Measurements from ENCODE around the gene PSORS1C2.
"Not testable (repeated sequence)": the region's sequence is repeated elsewhere in the genome, so short reads cannot be mapped to it uniquely, and the experiment has no call there.

Gene PSORS1C2

GRCh38 chr6:31138982-31139381 is at the start of gene PSORS1C2:
TSS of gene PSORS1C2 (minus strand) at chr6:31139066. CDS start at chr6:31139026, 40 bp downstream.
- DNase-seq (ENCODE audit: low read depth, low spot score): no peak

- no peak for DNase-seq (ENCODE audit: low read depth, low spot score)
Measured at GRCh38 chr6:31187780-31188194, 48.9 kb upstream of the PSORS1C2 start.

- DNase-seq (ENCODE audit: low read depth, low spot score): no peak
Measured at GRCh38 chr6:31186052-31186734, 47.3 kb upstream of the PSORS1C2 start.

- not testable (repeated sequence) for DNase-seq (ENCODE audit: low read depth, low spot score)
Measured at GRCh38 chr6:31185695-31186051, 46.8 kb upstream of the PSORS1C2 start.

- not testable (repeated sequence) for DNase-seq (ENCODE audit: low read depth, low spot score)
Measured at GRCh38 chr6:31183859-31184258, 45.0 kb upstream of the PSORS1C2 start.

GRCh38 chr6:31183287-31183686 is 44.4 kb upstream of the PSORS1C2 start:
- DNase-seq (ENCODE audit: low read depth, low spot score): not testable (repeated sequence)

GRCh38 chr6:31180500-31180899 is 41.6 kb upstream of the PSORS1C2 start:
- no peak for DNase-seq (ENCODE audit: low read depth, low spot score)

GRCh38 chr6:31179896-31180295 is 41.0 kb upstream of the PSORS1C2 start:
- no peak for DNase-seq (ENCODE audit: low read depth, low spot score)

GRCh38 chr6:31179042-31179386 is 40.1 kb upstream of the PSORS1C2 start:
- DNase-seq (ENCODE audit: low read depth, low spot score): no peak

GRCh38 chr6:31178143-31179041 is 39.5 kb upstream of the PSORS1C2 start:
- no peak for DNase-seq (ENCODE audit: low read depth, low spot score)

GRCh38 chr6:31175971-31176370 is 37.1 kb upstream of the PSORS1C2 start:
- no peak for DNase-seq (ENCODE audit: low read depth, low spot score)

- DNase-seq (ENCODE audit: low read depth, low spot score): no peak
Measured at GRCh38 chr6:31174378-31174777, 35.5 kb upstream of the PSORS1C2 start.

GRCh38 chr6:31173406-31173805 is 34.5 kb upstream of the PSORS1C2 start:
- no peak for DNase-seq (ENCODE audit: low read depth, low spot score)

- DNase-seq (ENCODE audit: low read depth, low spot score): no peak
Measured at GRCh38 chr6:31172973-31173384, 34.1 kb upstream of the PSORS1C2 start.

- DNase-seq (ENCODE audit: low read depth, low spot score): no peak
Measured at GRCh38 chr6:31171931-31172905, 33.4 kb upstream of the PSORS1C2 start.

- DNase-seq (ENCODE audit: low read depth, low spot score): no peak
Measured at GRCh38 chr6:31170987-31171671, 32.3 kb upstream of the PSORS1C2 start.

GRCh38 chr6:31170600-31170881 is 31.7 kb upstream of the PSORS1C2 start, which contains the start of gene POU5F1:
TSS of gene POU5F1 (minus strand) at chr6:31170682. CDS start at chr6:31170620, 62 bp downstream.
- DNase-seq (ENCODE audit: low read depth, low spot score): no peak

GRCh38 chr6:31169858-31170599 is 31.2 kb upstream of the PSORS1C2 start:
- DNase-seq (ENCODE audit: low read depth, low spot score): not testable (repeated sequence)

GRCh38 chr6:31169123-31169857 is 30.4 kb upstream of the PSORS1C2 start:
- DNase-seq (ENCODE audit: low read depth, low spot score): no peak

GRCh38 chr6:31168606-31169005 is 29.7 kb upstream of the PSORS1C2 start:
- no peak for DNase-seq (ENCODE audit: low read depth, low spot score)
